ENCODE results near the gene PTGIS.
"Not testable (repeated sequence)": the region's sequence is repeated elsewhere in the genome, so short reads cannot be mapped to it uniquely, and the experiment has no call there.

PTGIS gene

GRCh38 chr20:49579195-49579594 lies 11.3 kb upstream of the PTGIS start:
- DNase-seq, result no peak

- DNase-seq, result no peak
Observed at GRCh38 chr20:49578436-49578835, 10.5 kb upstream of the PTGIS start.

- DNase-seq, result no peak
Observed at GRCh38 chr20:49575551-49576060, 7.7 kb upstream of the PTGIS start.

GRCh38 chr20:49573900-49574416 lies 6.0 kb upstream of the PTGIS start:
- DNase-seq, result no peak

GRCh38 chr20:49572857-49573256 lies 4.9 kb upstream of the PTGIS start:
- DNase-seq, result no peak

GRCh38 chr20:49571553-49571835 lies 3.6 kb upstream of the PTGIS start:
- DNase-seq, result no peak

- no peak for DNase-seq
Observed at GRCh38 chr20:49570828-49571552, 3.1 kb upstream of the PTGIS start.

GRCh38 chr20:49570161-49570827 lies 2.4 kb upstream of the PTGIS start:
- DNase-seq, result no peak

GRCh38 chr20:49569411-49570115 lies 1.6 kb upstream of the PTGIS start:
- DNase-seq, result no peak

- DNase-seq, result no peak
Observed at GRCh38 chr20:49568278-49569151, 578 bp upstream of the PTGIS start.

GRCh38 chr20:49566401-49567364 lies 1.3 kb downstream of the PTGIS start:
- DNase-seq, result no peak

GRCh38 chr20:49564991-49565390 lies 2.9 kb downstream of the PTGIS start:
- not testable (repeated sequence) for DNase-seq

- no peak for DNase-seq
Observed at GRCh38 chr20:49563015-49563980, 4.6 kb downstream of the PTGIS start.

GRCh38 chr20:49562311-49563014 lies 5.5 kb downstream of the PTGIS start:
- DNase-seq, result no peak

GRCh38 chr20:49561806-49562205 lies 6.1 kb downstream of the PTGIS start:
- no peak for DNase-seq

GRCh38 chr20:49561256-49561655 lies 6.7 kb downstream of the PTGIS start:
- DNase-seq, result no peak

GRCh38 chr20:49560646-49561045 lies 7.3 kb downstream of the PTGIS start:
- DNase-seq, result no peak

GRCh38 chr20:49560186-49560585 lies 7.8 kb downstream of the PTGIS start:
- DNase-seq, result no peak

- DNase-seq, result no peak
Observed at GRCh38 chr20:49559411-49560081, 8.4 kb downstream of the PTGIS start.
